Measurements from ENCODE around the gene PRMT2.

PRMT2 gene

DNA sequence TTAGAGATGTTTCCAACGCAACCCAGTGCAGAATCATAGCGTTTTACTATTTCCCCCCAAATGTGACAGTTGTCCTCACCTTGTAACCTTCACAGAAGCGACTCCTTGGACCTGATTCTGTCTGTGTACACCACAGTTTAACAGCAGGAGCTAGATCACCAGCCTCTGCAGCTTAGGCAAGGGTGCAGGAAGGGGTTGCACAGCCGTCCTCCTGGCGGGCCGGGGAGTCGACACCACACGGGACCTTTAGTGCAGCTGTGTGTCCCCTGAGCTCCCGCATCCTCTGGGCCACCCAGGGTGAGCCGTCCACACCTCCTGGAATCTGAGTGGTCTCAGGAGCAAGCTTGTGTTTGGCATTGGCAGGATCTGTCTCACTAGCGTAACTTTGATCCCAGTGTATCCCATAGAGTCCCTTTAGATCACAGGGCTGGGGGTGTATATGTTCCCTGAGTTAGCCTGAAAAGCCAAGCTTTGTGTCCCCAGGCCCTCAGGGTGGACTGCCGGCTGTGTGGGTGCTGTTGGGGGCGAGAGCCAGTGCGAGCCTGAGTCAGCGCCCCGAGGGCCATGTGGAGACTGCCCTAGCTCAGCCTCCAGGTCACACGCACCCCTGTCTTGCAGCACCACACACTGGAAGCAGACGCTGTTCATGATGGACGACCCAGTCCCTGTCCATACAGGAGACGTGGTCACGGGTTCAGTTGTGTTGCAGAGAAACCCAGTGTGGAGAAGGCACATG lies 27.5 kb downstream of the PRMT2 start:
- DNase-seq = no peak
- Histone ChIP-seq H3K36me3 (replicated peaks) (peaks cover 5% of the 10 kb centered on the region), H3K27me3 (replicated peaks) (no peaks in the 10 kb centered on the region), H3K4me3 (ENCODE audit: low read depth, low read length) (no peak overlapping the region), H3K27ac (no peak overlapping the region)
- in situ Hi-C loops (cut with HindIII; ENCODE audit: low pct_ligation_motif_present, low sequenced_read_pairs) = no loop called here
- TF ChIP-seq CTCF (IDR thresholded peaks at IDR 0.05; ENCODE audit: low read depth, low read length, missing control alignments) = no peak

- Histone ChIP-seq H3K4me3 (ENCODE audit: low read depth, low read length) (no peak overlapping the region), H3K36me3 (replicated peaks) (peaks cover 5% of the 10 kb centered on the region), H3K27ac (no peak overlapping the region), H3K27me3 (replicated peaks) (no peaks in the 10 kb centered on the region)
- no peak for TF ChIP-seq CTCF (IDR thresholded peaks at IDR 0.05; ENCODE audit: low read depth, low read length, missing control alignments)
- in situ Hi-C loops (cut with HindIII; ENCODE audit: low pct_ligation_motif_present, low sequenced_read_pairs) = no loop called here
- DNase-seq = no peak
These were observed 28.3 kb downstream of the PRMT2 start for GRCh38 chr21:46663754-46664153.

DNA sequence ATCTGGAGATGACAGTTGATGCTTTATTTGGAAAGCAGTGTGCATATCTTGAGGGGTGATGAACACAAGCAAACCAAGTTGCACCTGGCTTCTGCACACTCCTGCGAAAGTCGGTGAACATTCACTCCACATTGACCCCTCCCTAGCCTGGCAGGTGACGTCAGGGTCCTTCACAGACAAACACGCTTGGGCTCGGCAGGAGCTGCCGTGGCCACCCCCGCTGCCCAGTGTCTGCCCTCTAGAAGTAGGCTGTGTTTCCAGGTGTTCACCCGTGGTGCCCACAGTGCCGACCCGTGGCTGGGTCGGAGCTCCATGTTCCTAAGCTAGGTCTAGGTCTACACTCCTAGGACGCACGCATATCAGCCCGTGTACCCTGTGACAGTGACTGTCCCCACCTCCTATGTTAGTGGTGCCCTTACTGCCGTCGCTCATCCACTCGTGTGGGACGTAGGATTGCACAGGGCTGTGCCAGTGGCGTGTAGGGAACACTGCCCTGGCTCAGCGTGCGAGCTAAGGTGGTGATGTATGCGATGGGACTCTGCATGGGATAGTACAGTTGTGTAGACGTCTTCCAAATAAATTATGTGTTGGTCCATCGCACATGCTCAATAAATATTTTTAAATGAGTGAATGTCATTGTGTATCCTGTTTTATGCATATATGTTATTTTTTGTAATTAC lies 29.0 kb downstream of the PRMT2 start:
- Histone ChIP-seq H3K27ac (no peak overlapping the region), H3K36me3 (replicated peaks) (peaks cover 5% of the 10 kb centered on the region), H3K27me3 (replicated peaks) (no peaks in the 10 kb centered on the region), H3K4me3 (ENCODE audit: low read depth, low read length) (no peak overlapping the region)
- in situ Hi-C loops (cut with HindIII; ENCODE audit: low pct_ligation_motif_present, low sequenced_read_pairs) = no loop called here
- no peak for DNase-seq
- TF ChIP-seq CTCF (IDR thresholded peaks at IDR 0.05; ENCODE audit: low read depth, low read length, missing control alignments) = no peak

DNA sequence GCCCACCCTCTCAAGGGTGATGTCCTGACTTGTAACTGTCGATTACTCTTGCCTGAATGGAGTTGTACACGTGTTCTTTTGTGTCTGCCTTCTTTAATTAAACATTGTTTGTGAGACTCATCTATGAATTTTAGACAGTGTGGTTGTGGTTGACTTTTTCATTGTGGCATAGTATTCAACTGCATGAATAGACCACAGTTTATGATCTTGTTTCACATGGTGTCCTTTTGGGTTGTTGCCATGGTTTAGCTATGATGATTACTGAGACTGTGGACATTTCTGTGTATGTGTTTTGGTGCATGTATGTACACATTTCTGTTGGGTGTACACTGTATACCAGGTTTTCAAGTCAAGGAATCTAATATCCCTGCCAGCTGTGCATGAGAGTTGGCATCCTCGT lies 30.1 kb downstream of the PRMT2 start:
- Histone ChIP-seq H3K27ac (no peak overlapping the region), H3K36me3 (replicated peaks) (peaks cover 5% of the 10 kb centered on the region), H3K27me3 (replicated peaks) (no peaks in the 10 kb centered on the region), H3K4me3 (ENCODE audit: low read depth, low read length) (no peak overlapping the region)
- no peak for TF ChIP-seq CTCF (IDR thresholded peaks at IDR 0.05; ENCODE audit: low read depth, low read length, missing control alignments)
- DNase-seq = no peak
- in situ Hi-C loops (cut with HindIII; ENCODE audit: low pct_ligation_motif_present, low sequenced_read_pairs) = no loop called here

DNA sequence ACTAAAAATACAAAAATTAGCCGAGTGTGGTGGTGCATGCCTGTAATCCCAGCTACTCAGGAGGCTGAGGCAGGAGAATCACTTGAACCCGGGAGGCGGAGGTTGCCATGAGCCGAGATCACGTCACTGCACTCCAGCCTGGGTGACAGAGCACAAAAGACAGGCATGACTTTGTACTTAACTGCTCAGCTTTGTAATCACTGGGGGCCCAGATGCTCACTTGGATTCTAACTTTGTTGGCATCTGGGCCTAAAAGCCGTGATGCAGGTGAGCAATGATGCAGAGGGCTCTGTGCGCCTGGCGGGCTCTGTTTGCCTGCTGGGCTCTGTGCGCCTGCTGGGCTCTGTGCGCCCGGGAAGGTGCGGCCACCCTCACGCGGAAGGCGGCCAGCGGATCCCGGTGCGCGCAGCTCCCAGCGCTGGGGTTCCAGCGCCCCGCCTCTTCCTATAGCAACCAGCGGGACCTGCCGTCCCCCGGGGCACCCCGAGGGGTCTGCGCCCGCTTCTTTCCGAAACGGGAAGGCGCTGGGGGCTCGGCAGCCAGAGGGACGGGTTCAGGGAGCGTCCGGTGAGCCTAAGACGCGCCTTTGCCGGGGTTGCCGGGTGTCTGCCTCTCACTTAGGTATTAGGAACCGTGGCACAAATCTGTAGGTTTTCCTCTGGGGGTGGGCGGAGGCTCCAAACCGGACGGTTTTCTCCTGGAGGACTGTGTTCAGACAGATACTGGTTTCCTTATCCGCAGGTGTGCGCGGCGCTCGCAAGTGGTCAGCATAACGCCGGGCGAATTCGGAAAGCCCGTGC lies 31.7 kb downstream of the PRMT2 start:
- H3K27me3 ChIP-seq (replicated peaks) = no peaks in the 10 kb centered on the region
- TF ChIP-seq CTCF (IDR thresholded peaks at IDR 0.05; ENCODE audit: low read depth, low read length, missing control alignments) = no peak
- H3K4me3 ChIP-seq (ENCODE audit: low read depth, low read length) = peak overlapping the region; percentile 63
- peak; percentile 11 for DNase-seq
- H3K36me3 ChIP-seq (replicated peaks) = peaks cover 5% of the 10 kb centered on the region
- in situ Hi-C loops (cut with HindIII; ENCODE audit: low pct_ligation_motif_present, low sequenced_read_pairs) = no loop called here
- H3K27ac ChIP-seq = no peak overlapping the region
